HepG2 (cell line): ENCODE data around the gene ARHGAP26. TPM values are rescaled to one million over a fixed set of nuclear protein-coding genes. Genes with fewer than 3 reads are reported as not detected.

ENCODE experiments used
- ATAC-seq: fragments of 200-7000 bp; cut with Tn5 transposase; 3 replicates; pipeline ENCODE4 v1.9.1; 2020; ENCODE audit warnings: mild to moderate bottlenecking, moderate library complexity
- BruUV-seq: library from RNA; stranded (reverse); fragments of 400-500 nt; replicated peaks from 2 replicates; lab custom pipeline; 2021; lab: Mats Ljungman, UMichigan
- CTCF ChIA-PET: fragments of 300-600 bp; formaldehyde crosslinking; extraction: SDS; loops from one replicate; lab custom pipeline; 2021; ENCODE audit warnings: low total read pairs, inconsistent platforms, low intra/inter-chr PET ratio; lab: Yijun Ruan, JAX
- POLR2A ChIA-PET: fragments of 350-600 bp; sonication (Branson Sonifier 250); formaldehyde crosslinking; loops from one replicate; lab custom pipeline; 2020; ENCODE audit warnings: antibody characterized with exemption, inconsistent platforms; lab: Yijun Ruan, JAX
- DNase-seq: peaks from one replicate; pipeline ENCODE4 v3.0.0-alpha.2; 2015; ENCODE audit warnings: low spot score
- FAIRE-seq: peaks from 3 replicates; lab custom pipeline; 2011; peaks lifted over from hg19 to GRCh38; lab: Jason Lieb, UNC
- H2AFZ ChIP-seq: one replicate; pipeline ENCODE4 v1.6.1; 2011; ENCODE audit warnings: low read length, inconsistent platforms
- H3K27ac ChIP-seq: fragments of 300-600 bp; 3 replicates; pipeline ENCODE4 v1.8.0; 2011; ENCODE audit warnings: mixed run types, mild to moderate bottlenecking, mixed read lengths, low read length, inconsistent platforms; ENCODE audit not compliant: insufficient read depth; ENCODE audit errors: extremely low read length
- H3K27me3 ChIP-seq, 2 experiments: fragments of 200-600 bp in 1 of 2; 2 replicates in 1 of 2; 3 replicates in 1 of 2; pipeline versions ENCODE4 v1.6.0 to v1.8.0; 2011; ENCODE audit warnings: low read length in 2 of 2, mild to moderate bottlenecking in 2 of 2, moderate library complexity in 2 of 2, inconsistent platforms in 1 of 2; ENCODE audit not compliant: insufficient read depth in 2 of 2, control insufficient read depth in 1 of 2
- H3K36me3 ChIP-seq, 2 experiments: fragments of 200-600 bp in 1 of 2; replicated peaks in 1 of 2; 2 replicates in 1 of 2; 3 replicates in 1 of 2; pipeline versions ENCODE4 v1.5.1 to v1.8.0; 2011; ENCODE audit warnings: low read length in 2 of 2, inconsistent platforms in 1 of 2; ENCODE audit not compliant: insufficient read depth in 2 of 2, control insufficient read depth in 1 of 2
- H3K4me1 ChIP-seq: 2 replicates; pipeline ENCODE4 v1.5.1; 2012; ENCODE audit warnings: low read length, inconsistent platforms; ENCODE audit not compliant: insufficient read depth
- H3K4me2 ChIP-seq: 2 replicates; pipeline ENCODE4 v1.6.0; 2011; ENCODE audit warnings: low read depth, low read length, inconsistent platforms
- H3K4me3 ChIP-seq, 3 experiments: fragments of 200-600 bp in 1 of 3; sonication (generic), shearing (Covaris generic) in 1 of 3; replicated peaks in 1 of 3; 2 replicates each; pipeline ENCODE4 v1.5.1; 2011 to 2016; ENCODE audit warnings: low read length in 3 of 3, inconsistent platforms in 2 of 3, low read depth in 2 of 3, mild to moderate bottlenecking in 2 of 3, control low read depth in 1 of 3, mixed read lengths in 1 of 3; ENCODE audit not compliant: insufficient read depth in 1 of 3
- H3K79me2 ChIP-seq: one replicate; pipeline ENCODE4 v1.6.1; 2011; ENCODE audit warnings: low read length, inconsistent platforms; ENCODE audit not compliant: insufficient read depth
- H3K9ac ChIP-seq: 2 replicates; pipeline ENCODE4 v1.6.0; 2011; ENCODE audit warnings: mild to moderate bottlenecking, low read depth, low read length, inconsistent platforms; ENCODE audit not compliant: insufficient read depth
- H3K9me3 ChIP-seq: 2 replicates; pipeline ENCODE4 v1.5.1; 2012; ENCODE audit warnings: mild to moderate bottlenecking, low read length
- H4K20me1 ChIP-seq: 2 replicates; pipeline ENCODE4 v1.6.0; 2011; ENCODE audit warnings: inconsistent platforms, mild to moderate bottlenecking, low read length, moderate library complexity; ENCODE audit not compliant: insufficient read depth
- BORCS8-MEF2B ChIP-seq: sonication (generic); formaldehyde crosslinking; IDR thresholded peaks from 2 replicates; pipeline ENCODE4 v1.8.0; 2022; ENCODE audit warnings: mild to moderate bottlenecking, missing genetic modification reagents
- CHD4 ChIP-seq: fragments of 200-600 bp; sonication (generic); IDR thresholded peaks from 2 replicates; pipeline ENCODE4 v1.7.0; 2017; ENCODE audit warnings: mild to moderate bottlenecking, low read length, borderline replicate concordance
- IKZF1 ChIP-seq: fragments of 450-650 bp; IDR thresholded peaks from 2 replicates; pipeline ENCODE4 v1.7.1; 2016
- KLF12 ChIP-seq: sonication (generic); formaldehyde crosslinking; IDR thresholded peaks from 2 replicates; pipeline ENCODE4 v1.4.0; 2020; ENCODE audit warnings: missing genetic modification reagents, borderline replicate concordance
- MTF2 ChIP-seq: sonication (generic); formaldehyde crosslinking; IDR thresholded peaks from 2 replicates; pipeline ENCODE4 v1.5.0; 2020; ENCODE audit warnings: missing genetic modification reagents, borderline replicate concordance
- NFRKB ChIP-seq: fragments of 450-650 bp; IDR thresholded peaks from 2 replicates; pipeline ENCODE4 v1.6.1; 2017
- NRL ChIP-seq: sonication (generic); formaldehyde crosslinking; IDR thresholded peaks from 2 replicates; pipeline ENCODE4 v1.5.0; 2020; ENCODE audit warnings: missing genetic modification reagents, mild to moderate bottlenecking, moderate library complexity, borderline replicate concordance
- SIX4 ChIP-seq: sonication (generic); formaldehyde crosslinking; IDR thresholded peaks from 2 replicates; pipeline ENCODE4 v1.4.0; 2020; ENCODE audit warnings: missing genetic modification reagents
- SP2 ChIP-seq: sonication (generic); formaldehyde crosslinking; IDR thresholded peaks from 2 replicates; pipeline ENCODE4 v1.5.1; 2020; ENCODE audit warnings: mild to moderate bottlenecking, missing genetic modification reagents
- WGBS: methylation state at CpG from one replicate; pipeline ENCODE4 v1.1.6; 2017; ENCODE audit warnings: low lambda C conversion rate; 5-methylcytosine and 5-hydroxymethylcytosine counted together
- in situ Hi-C: cut with HindIII; loops from 2 replicates; pipeline ENCODE4 v1.10.0; 2017; ENCODE audit warnings: low pct_unique_long_range_greater_than_20kb; ENCODE audit not compliant: extremely low pct_ligation_motif_present
- intact Hi-C: fragments of 100-400 bp; cut with micrococcal nuclease; formaldehyde crosslinking; loops from one replicate; pipeline ENCODE4 v1.10.0; 2022; ENCODE audit not compliant: unreplicated experiment
- polyA plus RNA-seq, 8 experiments: library from polyadenylated mRNA; depleted of rRNA in 3 of 8; stranded (reverse) in 7 of 8; unstranded in 1 of 8; fragments of >200 nt; fragmentation: Illumina TruSeq in 4 of 8; extraction: Trizol in 4 of 8; gene quantifications; 2 replicates each; pipeline versions ENCODE4 v1.2.1 to v1.2.3, GENCODE V29; 2011 to 2016; ENCODE audit warnings: low read depth in 4 of 8, missing spikeins in 1 of 8, mixed read lengths in 1 of 8; ENCODE audit not compliant: insufficient read depth in 1 of 8
- total RNA-seq, 5 experiments: library from RNA; depleted of rRNA; stranded (reverse); fragments of >200 nt; fragmentation: Illumina TruSeq; extraction: Trizol; gene quantifications; 2 replicates each; pipeline ENCODE4 v1.2.3, GENCODE V29; 2016; ENCODE audit warnings: low read depth in 1 of 5
- TF ChIP-seq, protein P1 (sequence below), 2 experiments: sonication (generic) in 1 of 2; formaldehyde crosslinking in 1 of 2; IDR thresholded peaks; 2 replicates each; pipeline versions ENCODE4 v1.6.1 to v1.9.0; 2014 to 2022; ENCODE audit warnings: antibody characterized with exemption in 1 of 2, borderline replicate concordance in 1 of 2, inconsistent platforms in 1 of 2, low read depth in 1 of 2, missing genetic modification reagents in 1 of 2
- TF ChIP-seq, protein P2 (sequence below): sonication (generic); formaldehyde crosslinking; IDR thresholded peaks from 2 replicates; pipeline ENCODE4 v1.4.0; 2020; ENCODE audit warnings: missing genetic modification reagents, mild to moderate bottlenecking, borderline replicate concordance
- TF ChIP-seq, protein P3 (sequence below): IDR thresholded peaks from 2 replicates; pipeline ENCODE4 v1.4.0; 2020; ENCODE audit warnings: mild to moderate bottlenecking, missing genetic modification reagents

The ARHGAP26 gene
- total and polyA plus RNA-seq, 2 of the 13 experiments (the other 11 are each of a cell fraction or from before 2014, with no cell fraction given): 9.6 to 18.2 TPM

DNA sequence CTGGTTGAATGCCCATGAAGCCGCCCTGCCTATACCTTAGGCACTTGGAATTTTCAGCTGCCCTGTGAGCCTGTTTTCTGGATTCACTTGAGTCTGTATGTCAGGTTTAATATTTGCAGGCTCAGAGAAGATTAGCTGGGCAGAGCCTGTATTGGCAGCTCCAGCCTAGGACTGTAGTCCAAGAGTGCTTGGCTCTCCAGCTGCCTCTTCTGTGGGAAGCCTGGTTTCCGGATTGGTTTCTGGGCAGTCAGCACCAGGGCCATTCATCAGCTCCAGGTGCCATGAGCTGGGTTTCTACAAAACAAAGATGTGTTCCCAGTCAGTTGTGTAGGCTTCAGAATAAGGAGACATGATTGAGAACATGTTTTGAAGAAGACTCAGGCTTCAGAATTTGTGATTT, 90.1 kb downstream of the ARHGAP26 start:
- no peak for DNase-seq
- 0 out of 2 replicates have a peak, but pooled peaks cover 3% of the 10 kb centered on the region for H4K20me1 ChIP-seq
- POLR2A ChIA-PET: no interaction called here
- in situ Hi-C loops: no loop called here
- 91% methylated on average over 1 of the region's 2 CpGs for WGBS
- no peak for FAIRE-seq
- CTCF ChIA-PET: no interaction called here
- H3K79me2 ChIP-seq: peaks cover 20% of the 10 kb centered on the region
- no peaks in the 10 kb centered on the region for H3K27me3 ChIP-seq
- H3K9ac ChIP-seq: no peak overlapping the region
- no peak overlapping the region for H2AFZ ChIP-seq
- H3K4me3 ChIP-seq: no peak overlapping the region
- no peak overlapping the region for H3K4me2 ChIP-seq
- BruUV-seq: no TSS peak
- ATAC-seq: no peak
- H3K9me3 ChIP-seq: no peaks in the 10 kb centered on the region
- no peaks in the 10 kb centered on the region for H3K36me3 ChIP-seq
- no peak overlapping the region for H3K27ac ChIP-seq
- intact Hi-C loops: no loop called here
- peaks cover 24% of the 10 kb centered on the region for H3K4me1 ChIP-seq
- TF ChIP-seq NFRKB (no peak), IKZF1 (no peak), BORCS8-MEF2B (CRISPR knock-in tag) (no peak), KLF12 (no peak), MTF2 (no peak), CHD4 (no peak), SIX4 (CRISPR knock-in tag) (no peak), NRL (no peak), SP2 (CRISPR knock-in tag) (no peak)
- TF ChIP-seq, protein P1, sequence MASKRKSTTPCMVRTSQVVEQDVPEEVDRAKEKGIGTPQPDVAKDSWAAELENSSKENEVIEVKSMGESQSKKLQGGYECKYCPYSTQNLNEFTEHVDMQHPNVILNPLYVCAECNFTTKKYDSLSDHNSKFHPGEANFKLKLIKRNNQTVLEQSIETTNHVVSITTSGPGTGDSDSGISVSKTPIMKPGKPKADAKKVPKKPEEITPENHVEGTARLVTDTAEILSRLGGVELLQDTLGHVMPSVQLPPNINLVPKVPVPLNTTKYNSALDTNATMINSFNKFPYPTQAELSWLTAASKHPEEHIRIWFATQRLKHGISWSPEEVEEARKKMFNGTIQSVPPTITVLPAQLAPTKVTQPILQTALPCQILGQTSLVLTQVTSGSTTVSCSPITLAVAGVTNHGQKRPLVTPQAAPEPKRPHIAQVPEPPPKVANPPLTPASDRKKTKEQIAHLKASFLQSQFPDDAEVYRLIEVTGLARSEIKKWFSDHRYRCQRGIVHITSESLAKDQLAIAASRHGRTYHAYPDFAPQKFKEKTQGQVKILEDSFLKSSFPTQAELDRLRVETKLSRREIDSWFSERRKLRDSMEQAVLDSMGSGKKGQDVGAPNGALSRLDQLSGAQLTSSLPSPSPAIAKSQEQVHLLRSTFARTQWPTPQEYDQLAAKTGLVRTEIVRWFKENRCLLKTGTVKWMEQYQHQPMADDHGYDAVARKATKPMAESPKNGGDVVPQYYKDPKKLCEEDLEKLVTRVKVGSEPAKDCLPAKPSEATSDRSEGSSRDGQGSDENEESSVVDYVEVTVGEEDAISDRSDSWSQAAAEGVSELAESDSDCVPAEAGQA (IDR thresholded peaks at IDR 0.05; ENCODE audit: low read depth): no peak
- TF ChIP-seq, protein P1 (CRISPR knock-in tag; IDR thresholded peaks at IDR 0.05; ENCODE audit: borderline replicate concordance): no peak
- TF ChIP-seq, protein P2, sequence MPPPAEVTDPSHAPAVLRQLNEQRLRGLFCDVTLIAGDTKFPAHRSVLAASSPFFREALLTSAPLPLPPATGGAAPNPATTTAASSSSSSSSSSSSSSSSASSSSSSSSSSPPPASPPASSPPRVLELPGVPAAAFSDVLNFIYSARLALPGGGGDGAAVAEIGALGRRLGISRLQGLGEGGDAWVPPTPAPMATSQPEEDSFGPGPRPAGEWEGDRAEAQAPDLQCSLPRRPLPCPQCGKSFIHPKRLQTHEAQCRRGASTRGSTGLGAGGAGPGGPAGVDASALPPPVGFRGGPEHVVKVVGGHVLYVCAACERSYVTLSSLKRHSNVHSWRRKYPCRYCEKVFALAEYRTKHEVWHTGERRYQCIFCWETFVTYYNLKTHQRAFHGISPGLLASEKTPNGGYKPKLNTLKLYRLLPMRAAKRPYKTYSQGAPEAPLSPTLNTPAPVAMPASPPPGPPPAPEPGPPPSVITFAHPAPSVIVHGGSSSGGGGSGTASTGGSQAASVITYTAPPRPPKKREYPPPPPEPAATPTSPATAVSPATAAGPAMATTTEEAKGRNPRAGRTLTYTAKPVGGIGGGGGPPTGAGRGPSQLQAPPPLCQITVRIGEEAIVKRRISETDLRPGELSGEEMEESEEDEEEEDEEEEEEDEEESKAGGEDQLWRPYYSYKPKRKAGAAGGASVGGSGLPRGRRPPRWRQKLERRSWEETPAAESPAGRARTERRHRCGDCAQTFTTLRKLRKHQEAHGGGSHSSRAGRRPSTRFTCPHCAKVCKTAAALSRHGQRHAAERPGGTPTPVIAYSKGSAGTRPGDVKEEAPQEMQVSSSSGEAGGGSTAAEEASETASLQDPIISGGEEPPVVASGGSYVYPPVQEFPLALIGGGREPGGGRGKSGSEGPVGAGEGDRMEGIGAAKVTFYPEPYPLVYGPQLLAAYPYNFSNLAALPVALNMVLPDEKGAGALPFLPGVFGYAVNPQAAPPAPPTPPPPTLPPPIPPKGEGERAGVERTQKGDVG (CRISPR knock-in tag): no peak
- TF ChIP-seq, protein P3, sequence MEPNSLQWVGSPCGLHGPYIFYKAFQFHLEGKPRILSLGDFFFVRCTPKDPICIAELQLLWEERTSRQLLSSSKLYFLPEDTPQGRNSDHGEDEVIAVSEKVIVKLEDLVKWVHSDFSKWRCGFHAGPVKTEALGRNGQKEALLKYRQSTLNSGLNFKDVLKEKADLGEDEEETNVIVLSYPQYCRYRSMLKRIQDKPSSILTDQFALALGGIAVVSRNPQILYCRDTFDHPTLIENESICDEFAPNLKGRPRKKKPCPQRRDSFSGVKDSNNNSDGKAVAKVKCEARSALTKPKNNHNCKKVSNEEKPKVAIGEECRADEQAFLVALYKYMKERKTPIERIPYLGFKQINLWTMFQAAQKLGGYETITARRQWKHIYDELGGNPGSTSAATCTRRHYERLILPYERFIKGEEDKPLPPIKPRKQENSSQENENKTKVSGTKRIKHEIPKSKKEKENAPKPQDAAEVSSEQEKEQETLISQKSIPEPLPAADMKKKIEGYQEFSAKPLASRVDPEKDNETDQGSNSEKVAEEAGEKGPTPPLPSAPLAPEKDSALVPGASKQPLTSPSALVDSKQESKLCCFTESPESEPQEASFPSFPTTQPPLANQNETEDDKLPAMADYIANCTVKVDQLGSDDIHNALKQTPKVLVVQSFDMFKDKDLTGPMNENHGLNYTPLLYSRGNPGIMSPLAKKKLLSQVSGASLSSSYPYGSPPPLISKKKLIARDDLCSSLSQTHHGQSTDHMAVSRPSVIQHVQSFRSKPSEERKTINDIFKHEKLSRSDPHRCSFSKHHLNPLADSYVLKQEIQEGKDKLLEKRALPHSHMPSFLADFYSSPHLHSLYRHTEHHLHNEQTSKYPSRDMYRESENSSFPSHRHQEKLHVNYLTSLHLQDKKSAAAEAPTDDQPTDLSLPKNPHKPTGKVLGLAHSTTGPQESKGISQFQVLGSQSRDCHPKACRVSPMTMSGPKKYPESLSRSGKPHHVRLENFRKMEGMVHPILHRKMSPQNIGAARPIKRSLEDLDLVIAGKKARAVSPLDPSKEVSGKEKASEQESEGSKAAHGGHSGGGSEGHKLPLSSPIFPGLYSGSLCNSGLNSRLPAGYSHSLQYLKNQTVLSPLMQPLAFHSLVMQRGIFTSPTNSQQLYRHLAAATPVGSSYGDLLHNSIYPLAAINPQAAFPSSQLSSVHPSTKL (CRISPR knock-in tag): no peak
